ENCODE results near the gene AR.

AR gene

DNA sequence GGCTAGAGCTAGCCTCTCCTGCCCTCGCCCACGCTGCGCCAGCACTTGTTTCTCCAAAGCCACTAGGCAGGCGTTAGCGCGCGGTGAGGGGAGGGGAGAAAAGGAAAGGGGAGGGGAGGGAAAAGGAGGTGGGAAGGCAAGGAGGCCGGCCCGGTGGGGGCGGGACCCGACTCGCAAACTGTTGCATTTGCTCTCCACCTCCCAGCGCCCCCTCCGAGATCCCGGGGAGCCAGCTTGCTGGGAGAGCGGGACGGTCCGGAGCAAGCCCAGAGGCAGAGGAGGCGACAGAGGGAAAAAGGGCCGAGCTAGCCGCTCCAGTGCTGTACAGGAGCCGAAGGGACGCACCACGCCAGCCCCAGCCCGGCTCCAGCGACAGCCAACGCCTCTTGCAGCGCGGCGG is at the start of gene AR:
AR (plus strand) TSS at position 204 of the 400 bp plus-strand sequence. CDS start 1,126 bp downstream, outside the sequence.
- no peak for DNase-seq (ENCODE audit: low read depth)

- DNase-seq (ENCODE audit: low read depth), result no peak
These were observed 43.2 kb upstream of the AR start for GRCh38 chrX:67500617-67501016.

GRCh38 chrX:67503004-67503403 is 40.8 kb upstream of the AR start:
- DNase-seq (ENCODE audit: low read depth), result no peak

DNA sequence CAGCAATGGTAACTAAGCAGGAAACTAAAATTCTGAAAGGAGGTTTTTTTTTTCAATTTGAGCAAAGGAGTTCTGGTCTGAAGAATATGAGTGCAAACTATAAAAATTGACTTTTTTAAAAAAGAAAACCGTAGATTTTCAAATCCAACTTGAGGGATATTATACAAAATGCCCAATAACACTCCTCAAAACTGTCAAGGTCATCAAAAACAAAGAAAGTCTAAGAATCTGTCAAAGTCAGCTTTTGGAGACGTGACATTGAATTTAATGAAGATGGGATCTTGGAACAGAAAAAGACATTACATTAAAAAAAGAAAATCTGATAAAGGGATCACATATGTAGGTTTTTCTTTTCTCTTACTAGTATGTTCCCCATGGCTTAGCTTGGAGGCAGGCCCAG is 40.4 kb upstream of the AR start:
- DNase-seq (ENCODE audit: low read depth), result no peak

DNA sequence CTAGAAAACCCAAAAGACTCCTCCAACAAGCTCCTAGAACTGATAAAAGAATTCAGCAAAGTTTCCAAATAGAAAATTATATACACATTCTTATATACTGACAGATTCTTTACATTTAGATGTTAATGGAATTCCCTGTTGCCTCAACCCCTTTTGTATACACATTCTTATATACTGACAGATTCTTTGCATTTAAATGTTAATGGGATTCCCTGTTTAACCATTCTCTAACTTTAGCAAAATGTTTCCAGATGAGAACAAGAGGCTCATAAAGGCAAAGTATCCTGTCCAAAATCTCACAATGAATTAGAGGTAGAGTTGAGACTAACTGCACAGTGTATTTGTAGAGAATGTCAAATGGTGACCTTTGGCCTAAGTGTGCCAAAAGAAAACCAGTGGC is 23.1 kb upstream of the AR start:
- DNase-seq (ENCODE audit: low read depth), result no peak

DNA sequence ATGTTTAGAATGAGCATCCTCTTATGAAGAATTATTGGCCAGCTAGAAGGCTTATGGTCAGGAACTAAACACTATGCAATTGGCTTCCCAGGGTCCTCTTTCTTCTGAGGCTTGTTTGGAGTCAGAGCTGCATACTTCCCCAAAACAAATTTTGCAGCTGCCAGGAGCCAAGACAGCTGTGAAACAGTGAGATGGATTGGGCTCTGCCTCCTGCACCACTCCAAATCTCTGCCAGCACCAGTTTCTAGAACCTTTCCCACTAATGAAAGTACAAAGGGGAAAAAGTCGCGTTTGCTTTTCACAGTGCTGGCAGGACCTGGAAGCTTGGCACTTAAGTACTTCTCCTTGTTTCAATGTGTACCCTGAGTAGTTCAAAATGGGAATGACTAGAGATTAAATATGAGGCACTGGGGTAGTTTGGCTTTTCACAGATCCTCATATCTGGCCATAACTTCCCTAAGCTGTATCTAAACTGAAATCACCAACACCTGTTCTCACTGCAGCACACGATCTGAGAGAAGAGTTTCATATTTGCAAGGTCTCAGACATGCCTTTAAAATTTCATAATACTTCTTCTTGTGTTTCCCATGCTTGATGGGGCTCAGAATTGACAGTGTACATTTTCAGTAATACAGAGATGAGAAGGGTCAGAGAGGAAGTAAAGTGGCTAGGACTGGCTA is 20.7 kb upstream of the AR start:
- DNase-seq (ENCODE audit: low read depth), result no peak

DNA sequence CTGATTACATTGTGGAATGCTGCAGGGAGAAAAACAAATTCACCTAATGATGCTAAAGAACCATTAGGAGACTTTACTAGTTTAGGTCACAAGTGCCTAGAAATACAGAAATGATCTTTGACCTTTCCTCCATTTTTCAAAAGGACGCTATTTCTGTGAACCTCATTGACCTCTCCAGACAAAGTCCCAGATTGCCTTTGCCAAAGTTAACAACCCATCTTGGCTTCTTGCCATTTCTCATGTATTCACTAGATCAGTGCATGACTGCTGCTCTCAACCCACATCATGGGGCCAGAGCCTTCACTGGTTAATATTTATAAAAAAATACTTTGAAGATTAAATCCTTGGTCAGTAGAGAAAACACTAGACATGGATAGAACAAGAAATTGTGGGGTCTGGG is 19.9 kb upstream of the AR start:
- DNase-seq (ENCODE audit: low read depth), result no peak

- DNase-seq (ENCODE audit: low read depth), result no peak
These were observed 19.4 kb upstream of the AR start for GRCh38 chrX:67524428-67524827.

GRCh38 chrX:67524950-67525691 is 18.7 kb upstream of the AR start:
- no peak for DNase-seq (ENCODE audit: low read depth)

DNA sequence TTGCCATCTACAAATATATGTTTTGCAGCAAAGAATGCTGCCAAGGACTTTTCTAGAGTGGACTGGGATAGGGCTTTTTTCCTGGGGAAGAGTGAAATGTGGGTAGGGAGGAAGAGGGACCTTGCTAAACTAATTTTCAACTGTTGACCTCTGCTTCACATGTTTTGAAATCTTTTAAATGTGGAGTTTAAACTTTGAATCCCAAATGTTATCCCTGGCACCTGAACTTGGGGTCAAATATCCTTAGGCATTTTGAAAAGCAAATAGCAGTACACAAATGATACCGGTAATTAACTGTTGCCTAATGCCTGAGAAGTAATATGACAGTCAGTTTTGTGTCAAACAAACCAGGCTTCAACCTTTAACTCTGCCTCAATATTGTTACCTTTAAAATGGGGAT is 7.3 kb upstream of the AR start:
- no peak for DNase-seq (ENCODE audit: low read depth)

DNA sequence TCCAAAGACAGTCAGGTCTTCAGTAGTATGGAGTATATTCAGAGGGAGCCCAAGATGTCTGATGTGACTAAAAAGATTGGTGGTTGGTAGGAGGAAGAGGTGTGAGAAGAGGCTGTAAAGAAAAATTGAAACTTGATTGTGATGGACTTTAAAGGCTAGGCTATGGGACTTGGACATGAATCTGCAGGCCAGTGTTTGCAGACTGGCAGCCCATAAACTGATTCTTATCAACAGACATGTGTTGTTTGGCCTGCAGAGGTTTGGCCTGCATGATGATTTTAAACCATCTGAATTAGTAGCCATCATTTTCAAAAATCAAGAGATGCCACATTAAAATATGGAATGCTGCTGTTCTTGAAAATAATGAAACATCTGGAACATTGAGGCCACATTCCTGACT is 5.4 kb upstream of the AR start:
- no peak for DNase-seq (ENCODE audit: low read depth)

- no peak for DNase-seq (ENCODE audit: low read depth)
These were observed 637 bp downstream of the AR start for GRCh38 chrX:67544281-67545035.

GRCh38 chrX:67545036-67545821 is 1.4 kb downstream of the AR start:
- DNase-seq (ENCODE audit: low read depth), result no peak

DNA sequence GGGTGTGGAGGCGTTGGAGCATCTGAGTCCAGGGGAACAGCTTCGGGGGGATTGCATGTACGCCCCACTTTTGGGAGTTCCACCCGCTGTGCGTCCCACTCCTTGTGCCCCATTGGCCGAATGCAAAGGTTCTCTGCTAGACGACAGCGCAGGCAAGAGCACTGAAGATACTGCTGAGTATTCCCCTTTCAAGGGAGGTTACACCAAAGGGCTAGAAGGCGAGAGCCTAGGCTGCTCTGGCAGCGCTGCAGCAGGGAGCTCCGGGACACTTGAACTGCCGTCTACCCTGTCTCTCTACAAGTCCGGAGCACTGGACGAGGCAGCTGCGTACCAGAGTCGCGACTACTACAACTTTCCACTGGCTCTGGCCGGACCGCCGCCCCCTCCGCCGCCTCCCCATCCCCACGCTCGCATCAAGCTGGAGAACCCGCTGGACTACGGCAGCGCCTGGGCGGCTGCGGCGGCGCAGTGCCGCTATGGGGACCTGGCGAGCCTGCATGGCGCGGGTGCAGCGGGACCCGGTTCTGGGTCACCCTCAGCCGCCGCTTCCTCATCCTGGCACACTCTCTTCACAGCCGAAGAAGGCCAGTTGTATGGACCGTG is 2.2 kb downstream of the AR start:
- no peak for DNase-seq (ENCODE audit: low read depth)

DNA sequence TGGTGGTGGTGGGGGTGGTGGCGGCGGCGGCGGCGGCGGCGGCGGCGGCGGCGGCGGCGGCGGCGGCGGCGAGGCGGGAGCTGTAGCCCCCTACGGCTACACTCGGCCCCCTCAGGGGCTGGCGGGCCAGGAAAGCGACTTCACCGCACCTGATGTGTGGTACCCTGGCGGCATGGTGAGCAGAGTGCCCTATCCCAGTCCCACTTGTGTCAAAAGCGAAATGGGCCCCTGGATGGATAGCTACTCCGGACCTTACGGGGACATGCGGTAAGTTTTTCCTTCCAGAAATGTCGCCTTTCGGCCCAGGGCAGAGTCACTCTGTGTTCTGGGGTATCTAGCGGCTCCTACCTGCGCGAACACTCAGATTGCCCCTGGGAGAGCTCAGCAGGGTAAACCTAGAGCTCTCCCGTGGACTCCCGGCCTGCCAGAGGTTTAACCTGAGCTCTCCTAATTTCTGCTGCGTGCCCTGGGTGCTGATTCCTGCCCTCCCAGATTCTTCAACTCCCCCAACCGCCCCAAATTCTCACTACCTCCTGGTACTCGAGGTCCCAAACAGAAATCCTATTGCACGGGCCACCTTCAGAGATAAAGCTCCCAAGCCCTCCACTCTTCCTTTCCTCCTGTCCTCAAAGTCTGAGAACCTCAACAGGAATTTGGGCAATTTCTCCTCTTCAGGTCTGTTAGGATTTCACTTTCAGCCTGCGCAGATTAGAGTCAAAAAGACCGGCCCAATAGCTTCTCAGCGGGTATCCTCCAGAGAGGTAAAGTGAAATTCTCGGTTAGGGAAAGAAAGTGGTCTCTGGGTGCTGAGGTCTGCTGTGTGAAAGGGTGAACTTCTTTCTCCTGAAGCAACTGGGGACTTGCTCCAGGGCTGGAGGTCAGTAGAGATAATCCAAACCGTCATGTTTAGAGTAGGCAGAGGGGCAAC is 2.9 kb downstream of the AR start:
- DNase-seq (ENCODE audit: low read depth), result no peak

DNA sequence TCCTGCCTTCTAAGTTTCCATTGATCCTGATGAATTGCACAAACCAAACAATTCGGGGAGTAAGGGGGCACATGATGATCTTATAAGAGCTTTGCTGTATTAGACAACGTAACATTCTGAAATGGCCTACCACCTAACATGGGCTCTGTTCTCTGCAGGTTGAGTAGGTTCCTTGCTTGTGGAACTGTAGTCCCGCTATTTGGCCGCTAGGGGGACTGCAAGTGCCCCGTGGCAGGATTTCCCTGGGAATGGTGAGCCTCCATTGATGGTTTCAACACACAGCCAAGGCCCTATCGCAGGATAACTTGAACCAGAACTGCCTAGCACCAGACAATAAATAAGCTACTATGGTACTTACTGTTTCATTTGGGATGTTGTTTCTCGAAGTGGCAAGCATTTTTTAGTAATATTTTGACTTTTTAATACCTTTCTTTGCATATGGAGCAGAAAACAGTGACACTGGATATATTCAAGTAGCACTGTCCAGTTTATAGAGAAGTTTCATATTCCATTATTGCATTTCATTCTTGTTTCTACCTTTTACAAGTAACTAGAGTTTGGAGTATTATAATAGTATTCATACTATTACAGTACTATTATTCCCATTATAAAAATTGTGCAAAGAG is 11.9 kb downstream of the AR start:
- DNase-seq (ENCODE audit: low read depth), result no peak

GRCh38 chrX:67558267-67558666 is 14.4 kb downstream of the AR start:
- DNase-seq (ENCODE audit: low read depth), result no peak

GRCh38 chrX:67563469-67564448 is 19.9 kb downstream of the AR start:
- DNase-seq (ENCODE audit: low read depth), result no peak

DNA sequence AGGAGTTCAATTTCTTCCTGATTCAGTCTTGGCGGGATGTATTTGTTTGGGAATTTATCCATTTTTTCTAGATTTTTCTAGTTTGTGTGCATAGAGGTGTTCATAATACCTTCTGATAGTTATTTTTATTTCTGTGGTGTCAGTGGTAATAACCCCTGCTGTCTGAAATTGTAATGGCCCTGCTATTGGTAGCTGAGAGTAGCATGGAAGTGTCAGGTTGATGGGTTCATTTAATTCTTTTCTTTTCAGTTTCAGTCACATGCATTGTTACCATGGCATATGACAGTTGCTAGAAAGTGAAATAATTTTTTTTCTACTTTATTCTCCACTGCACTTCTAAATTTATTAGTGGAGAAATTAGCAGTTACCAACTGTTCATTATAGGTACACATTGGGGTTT is 20.7 kb downstream of the AR start:
- no peak for DNase-seq (ENCODE audit: low read depth)
